NCI-H146 treated with DMSO at 0.1 percent for 48 hours (cell line): ENCODE data around the gene ACSL1.
"Not testable (repeated sequence)": the region's sequence is repeated elsewhere in the genome, so short reads cannot be mapped to it uniquely, and the experiment has no call there.

Experiments used
- DNase-seq: peaks from one replicate; lab custom pipeline; 2025; ENCODE audit not compliant: unreplicated experiment; lab: John Stamatoyannopoulos, UW

Gene ACSL1

DNA sequence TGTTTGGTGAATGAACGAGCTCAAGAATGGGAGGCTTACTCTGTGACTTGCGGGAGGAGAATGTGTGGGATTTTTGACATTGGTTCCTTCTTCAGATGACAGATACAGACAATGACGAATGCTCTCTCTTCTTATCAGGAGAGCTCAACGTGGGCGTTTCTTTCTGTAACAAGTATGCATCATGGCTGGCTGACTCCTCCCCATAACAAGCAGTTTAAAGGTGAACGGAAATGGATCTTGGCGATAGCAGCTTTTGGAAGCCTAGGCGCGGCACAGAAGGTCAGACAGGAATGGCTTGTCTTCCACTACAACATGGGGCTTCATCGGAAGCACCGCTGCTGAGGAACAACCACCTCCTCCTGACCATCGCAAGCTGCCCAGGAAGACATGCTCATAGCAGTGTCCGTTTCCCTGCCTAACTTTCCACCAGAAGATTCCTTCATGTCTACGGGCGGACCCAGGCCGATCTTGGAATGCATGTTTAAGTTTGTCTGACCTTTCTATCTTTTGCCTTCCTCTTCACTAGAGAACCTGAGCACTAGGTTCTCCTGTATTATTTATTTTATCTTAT lies 18.3 kb upstream of the ACSL1 start:
- no peak for DNase-seq

GRCh38 chr4:184839075-184839399 lies 13.3 kb upstream of the ACSL1 start:
- DNase-seq = not testable (repeated sequence)

DNA sequence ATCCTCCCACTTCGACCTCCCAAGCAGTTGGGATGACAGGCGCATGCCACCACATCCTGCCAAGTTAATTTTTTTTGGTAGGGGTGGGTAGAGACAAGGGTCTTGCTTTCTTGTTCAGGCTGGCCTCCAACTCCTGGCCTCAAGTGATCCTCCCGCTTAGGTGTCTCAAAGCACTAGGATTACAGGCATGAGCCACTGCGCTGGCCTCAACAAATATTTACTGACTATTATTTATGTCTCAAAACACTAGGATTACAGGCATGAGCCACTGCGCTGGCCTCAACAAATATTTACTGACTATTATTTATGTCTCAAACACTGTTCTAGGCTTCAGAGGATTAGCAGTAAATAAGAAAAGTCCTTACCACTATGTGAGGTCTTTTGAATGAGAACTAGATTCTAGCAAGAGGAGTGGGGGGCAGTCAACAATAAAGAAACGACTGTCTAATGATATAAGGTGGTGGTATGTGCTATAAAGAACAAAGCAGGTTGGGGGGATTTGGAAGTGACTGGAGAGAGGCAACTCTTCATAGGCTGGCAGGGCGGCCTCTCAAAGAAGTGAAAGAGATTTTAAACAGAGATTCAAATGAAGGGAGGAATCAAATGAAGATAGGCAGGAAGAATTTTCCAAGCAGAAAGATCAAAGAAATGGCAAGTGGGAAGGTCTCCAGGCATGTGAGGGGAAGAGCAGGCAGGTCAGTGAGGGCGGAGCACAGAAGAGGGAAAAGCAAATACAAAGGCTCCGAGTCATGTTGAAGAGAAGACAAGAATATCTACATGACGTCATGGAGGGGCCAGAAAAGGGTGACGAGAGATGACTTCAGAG lies 12.7 kb upstream of the ACSL1 start:
- DNase-seq = no peak

DNA sequence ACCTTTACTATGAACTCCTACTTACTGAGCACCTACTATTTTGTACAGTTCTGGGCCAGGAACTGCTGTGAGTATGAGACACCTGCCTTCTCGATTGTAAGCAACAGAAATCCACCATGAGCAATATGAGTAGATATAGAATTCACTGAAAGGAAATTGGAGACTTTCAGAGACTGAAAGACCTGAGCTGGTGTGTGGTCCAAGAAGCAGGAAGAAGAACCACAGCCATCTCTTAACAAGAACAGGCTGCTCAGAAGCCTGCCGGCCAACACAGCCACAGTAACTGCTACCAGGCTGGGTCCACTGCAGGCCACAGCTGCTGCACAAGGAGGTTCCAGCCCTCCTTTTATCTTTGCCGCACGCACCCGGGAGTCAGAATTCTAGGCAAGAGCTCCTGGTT lies 10.8 kb upstream of the ACSL1 start:
- no peak for DNase-seq

- no peak for DNase-seq
Observed at GRCh38 chr4:184833046-184833838, 7.5 kb upstream of the ACSL1 start.

DNA sequence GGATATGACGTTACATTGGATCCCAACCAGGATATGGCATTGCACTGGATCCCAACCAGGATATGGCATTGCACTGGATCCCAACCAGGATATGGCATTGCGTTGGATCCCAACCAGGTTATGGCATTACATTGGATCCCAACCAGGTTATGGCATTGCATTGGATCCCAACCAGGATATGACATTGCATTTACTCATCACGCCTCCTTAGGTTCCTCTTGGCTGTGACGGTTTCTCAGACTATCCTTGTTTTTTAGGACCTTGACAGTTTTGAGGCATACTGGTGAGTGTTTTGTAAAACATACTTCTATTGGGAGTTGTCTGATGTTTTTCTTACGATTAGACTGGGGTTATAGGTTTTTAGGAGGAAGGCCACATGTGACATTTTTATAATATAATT lies 5.4 kb upstream of the ACSL1 start:
- no peak for DNase-seq

- no peak for DNase-seq
Observed at GRCh38 chr4:184826691-184827270, 1.0 kb upstream of the ACSL1 start.

GRCh38 chr4:184825141-184825895 lies 450 bp downstream of the ACSL1 start:
- no peak for DNase-seq

GRCh38 chr4:184824776-184825084 lies 1.0 kb downstream of the ACSL1 start:
- no peak for DNase-seq

DNA sequence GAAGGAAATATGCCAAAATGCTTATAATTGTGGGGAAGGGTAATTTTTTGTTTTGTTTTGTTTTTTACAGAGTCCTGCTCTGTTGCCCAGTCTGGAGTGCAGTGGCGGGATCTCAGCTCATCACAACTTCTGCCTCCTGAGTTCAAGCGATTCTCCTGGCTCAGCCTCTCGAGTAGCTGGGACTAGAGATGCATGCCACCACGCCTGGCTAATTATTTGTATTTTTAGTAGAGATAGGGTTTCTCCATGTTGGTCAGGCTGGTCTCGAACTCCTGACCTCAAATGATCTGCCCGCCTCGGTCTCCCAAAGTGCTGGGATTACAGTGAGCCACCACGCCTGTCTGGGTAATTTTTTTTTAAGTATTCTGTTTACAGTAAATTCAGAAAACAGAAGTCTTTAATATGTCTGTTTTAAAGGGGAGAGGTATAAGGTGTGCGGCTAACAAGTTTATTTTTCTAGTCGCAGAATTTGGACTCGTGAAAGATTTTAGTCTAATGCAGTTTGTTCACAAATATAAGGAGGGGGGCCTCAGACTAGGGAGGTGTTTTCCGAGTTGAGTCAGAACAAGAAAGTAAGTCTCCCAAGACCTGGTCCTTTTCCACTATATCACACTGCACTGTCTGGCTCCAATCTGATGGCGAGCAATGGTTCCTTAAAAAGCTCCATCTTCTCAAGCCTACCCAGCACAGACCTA lies 1.5 kb downstream of the ACSL1 start:
- no peak for DNase-seq

GRCh38 chr4:184823014-184823413 lies 2.8 kb downstream of the ACSL1 start:
- no peak for DNase-seq

GRCh38 chr4:184822356-184822755 lies 3.4 kb downstream of the ACSL1 start:
- no peak for DNase-seq

GRCh38 chr4:184821242-184821641 lies 4.5 kb downstream of the ACSL1 start:
- no peak for DNase-seq

- DNase-seq = no peak
Observed at GRCh38 chr4:184819786-184820185, 6.0 kb downstream of the ACSL1 start.

- DNase-seq = no peak
Observed at GRCh38 chr4:184818216-184818564, 7.6 kb downstream of the ACSL1 start.

DNA sequence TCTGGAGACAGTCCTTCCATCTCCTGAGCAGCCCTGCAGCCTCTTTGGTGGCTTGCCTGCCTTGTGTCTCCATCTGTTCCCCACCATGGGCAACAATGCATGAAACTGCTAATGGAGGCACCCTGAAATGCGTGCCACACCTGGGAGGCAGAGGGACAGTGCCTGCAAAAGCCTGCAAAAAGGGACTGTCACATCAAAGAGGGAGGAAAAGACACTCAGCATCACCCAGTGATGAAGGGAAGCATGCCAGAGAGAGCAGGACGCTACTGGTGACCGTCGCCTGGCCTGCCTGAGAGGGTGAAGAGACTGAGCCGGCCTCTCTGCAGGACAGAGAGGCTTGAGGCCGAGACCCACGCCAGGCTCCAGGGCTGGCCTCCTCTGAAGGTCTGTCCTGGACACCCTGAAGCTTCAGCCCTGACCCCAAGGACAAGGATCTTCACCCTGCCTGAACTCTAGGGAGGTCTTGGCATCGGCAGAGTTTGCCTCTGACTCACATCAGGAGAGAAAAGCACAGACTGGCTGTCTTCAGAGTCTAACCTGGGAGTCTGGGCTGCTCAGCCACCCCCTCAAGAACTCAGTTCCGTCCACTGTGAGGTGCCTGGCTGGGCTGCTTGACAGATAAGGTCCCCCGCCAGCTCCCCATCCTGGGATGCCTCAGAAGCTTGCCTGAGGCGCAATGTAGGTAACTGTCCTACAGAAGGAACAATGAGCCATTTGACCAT lies 8.1 kb downstream of the ACSL1 start:
- no peak for DNase-seq

GRCh38 chr4:184816962-184817361 lies 8.8 kb downstream of the ACSL1 start:
- no peak for DNase-seq

- peak; percentile 74 for DNase-seq
Observed at GRCh38 chr4:184815046-184815877, 10.5 kb downstream of the ACSL1 start.

DNA sequence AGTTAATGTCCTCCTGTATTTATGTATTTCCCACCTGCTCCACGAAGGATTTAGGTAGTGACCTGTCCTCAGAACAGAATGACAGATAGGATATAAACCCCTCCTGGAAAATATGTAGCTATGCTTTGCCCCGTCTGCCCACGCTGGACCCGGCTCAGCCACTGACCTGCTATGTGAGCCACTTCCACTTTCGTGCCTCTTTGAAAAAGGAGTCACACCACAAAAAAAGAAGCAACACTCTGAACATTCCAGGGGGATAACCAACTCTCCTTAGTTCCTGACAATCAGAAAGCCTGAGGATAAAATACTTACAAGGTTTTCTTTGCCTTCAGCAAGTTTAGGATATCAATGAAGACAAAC lies 11.1 kb downstream of the ACSL1 start:
- no peak for DNase-seq
